Esophagus mucosa (tissue), 1 donor: ENCODE data around the gene XYLT1. TPM values are rescaled to one million over a fixed set of nuclear protein-coding genes. Genes with fewer than 3 reads are reported as not detected.
A peak's percentile ranks its signal among the peaks of the same experiment; 100 is the strongest.

ENCODE experiments used
- ATAC-seq: fragments of 200-7000 bp; cut with Tn5 transposase; one replicate; pipeline ENCODE4 v1.9.1; 2020
- total RNA-seq: library from RNA; stranded (reverse); gene quantifications from one replicate; pipeline ENCODE4 v1.2.4, GENCODE V29; 2023
- donor health status: DM: yes; HTN: yes; CAD: no.

The XYLT1 gene
- total RNA-seq, 1 donor from 2014 or later: 11.0 TPM

DNA sequence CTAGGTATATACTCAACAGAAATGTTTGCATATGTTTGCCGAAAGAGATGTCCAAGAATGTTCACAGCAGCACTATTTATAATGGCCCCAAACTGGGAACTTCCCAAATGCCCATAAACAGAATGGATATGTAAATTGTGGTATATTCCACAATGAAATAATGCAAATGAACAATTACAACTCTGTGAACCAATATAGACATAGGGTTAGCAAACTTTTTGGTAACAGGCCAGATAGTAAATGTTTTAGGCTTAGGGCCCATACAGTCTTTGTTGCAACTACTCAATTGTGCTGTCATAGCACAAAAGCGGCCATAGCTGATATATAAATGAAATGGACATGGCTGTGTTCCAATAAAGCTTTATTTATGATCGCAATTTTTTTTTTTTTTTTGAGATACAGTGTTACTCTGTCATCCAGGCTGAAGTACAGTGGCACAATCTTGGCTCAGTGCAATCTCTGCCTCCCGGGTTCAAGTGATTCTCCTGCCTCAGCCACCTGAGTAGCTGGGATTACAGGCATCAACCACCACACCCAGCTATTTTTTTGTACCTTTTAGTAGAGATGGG, 16.5 kb downstream of the XYLT1 start:
- no peak for ATAC-seq

GRCh38 chr16:17453364-17454038, 17.3 kb downstream of the XYLT1 start:
- ATAC-seq: no peak

DNA sequence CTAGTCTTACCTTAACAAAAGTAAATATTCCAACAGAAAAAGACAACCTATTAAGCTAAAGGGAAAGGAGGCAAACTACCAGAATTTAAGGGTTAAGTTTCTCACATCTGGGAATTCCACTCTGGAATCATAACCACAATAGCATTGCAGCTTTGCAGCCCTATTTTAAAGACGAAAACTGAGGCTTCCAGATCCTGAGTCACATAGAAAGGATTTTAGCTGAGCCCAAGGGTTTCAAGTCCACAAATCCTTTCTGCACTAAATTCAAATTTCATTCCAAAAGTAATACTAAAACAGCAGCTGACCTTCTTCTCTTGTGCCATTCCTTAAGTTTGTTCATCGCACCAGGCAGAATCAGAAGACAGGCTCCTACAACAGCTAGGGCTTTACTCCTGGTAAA, 17.8 kb downstream of the XYLT1 start:
- ATAC-seq: no peak

- ATAC-seq: no peak
Observed at GRCh38 chr16:17451843-17452242, 18.9 kb downstream of the XYLT1 start.

GRCh38 chr16:17450291-17450690, 20.5 kb downstream of the XYLT1 start:
- no peak for ATAC-seq

GRCh38 chr16:17448640-17449638, 21.8 kb downstream of the XYLT1 start:
- ATAC-seq: peak; percentile 48

DNA sequence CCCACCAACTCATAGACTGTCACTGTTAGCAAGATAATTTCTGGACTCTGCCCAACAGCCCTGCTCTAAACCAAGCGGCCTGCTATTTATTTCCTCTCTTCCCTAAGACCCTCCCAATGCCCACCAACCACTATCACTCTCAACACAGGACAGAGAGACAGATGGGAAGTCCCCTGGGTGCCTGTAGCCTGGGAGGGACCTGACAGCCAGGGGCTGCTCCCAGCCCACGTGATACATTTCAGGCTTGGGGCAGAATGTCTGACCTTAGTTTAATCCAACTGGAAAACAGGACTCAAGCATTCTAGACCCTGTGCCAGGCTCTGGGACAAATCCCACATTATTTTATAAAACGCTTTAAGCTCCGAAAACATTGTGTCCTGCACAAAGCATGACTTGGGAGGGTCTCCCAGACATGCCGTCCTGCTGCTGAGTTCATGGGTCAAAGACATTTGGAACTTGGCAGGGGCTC, 23.6 kb downstream of the XYLT1 start:
- ATAC-seq: no peak

DNA sequence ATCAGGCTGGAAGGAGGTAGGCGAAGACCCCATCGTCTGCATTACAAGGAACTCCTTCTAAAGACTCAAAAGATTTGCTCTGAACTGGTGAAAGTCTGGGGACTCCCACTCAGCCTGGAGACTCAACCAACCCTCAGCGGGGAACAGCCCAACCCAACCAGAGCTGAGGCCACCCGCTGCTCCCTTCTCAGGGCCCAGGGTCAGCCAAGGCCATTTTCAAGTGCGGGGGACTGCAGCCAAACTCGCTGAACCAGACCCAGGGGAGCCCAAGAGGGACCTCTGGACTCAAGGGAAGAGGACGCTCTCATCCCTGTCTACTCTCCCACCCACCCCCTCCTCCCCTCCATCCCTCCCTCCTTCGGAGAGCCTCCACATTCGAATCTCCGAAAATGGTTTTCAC, 24.1 kb downstream of the XYLT1 start:
- no peak for ATAC-seq

DNA sequence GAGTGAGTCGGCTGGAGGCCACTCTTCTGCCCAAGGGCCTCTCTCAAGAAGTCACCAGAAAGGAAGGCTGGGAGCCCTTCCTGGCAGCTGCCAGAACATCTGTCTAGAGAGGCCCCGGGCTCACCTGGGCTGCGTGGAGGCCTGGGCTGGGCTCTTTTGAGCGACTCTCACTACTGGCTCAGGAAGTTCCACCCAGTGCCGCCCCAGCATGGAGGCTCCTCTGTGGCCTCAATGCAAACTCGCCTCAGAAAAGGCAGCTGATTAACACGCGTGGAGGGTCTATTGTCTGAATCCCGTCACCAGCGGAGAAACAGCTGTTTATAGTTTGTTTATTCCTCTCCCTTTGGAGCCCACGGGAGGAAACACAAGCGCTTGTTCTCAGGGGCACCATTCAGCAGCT, 25.3 kb downstream of the XYLT1 start:
- ATAC-seq: no peak

- no peak for ATAC-seq
Observed at GRCh38 chr16:17444658-17445057, 26.1 kb downstream of the XYLT1 start.

- ATAC-seq: no peak
Observed at GRCh38 chr16:17440131-17440530, 30.6 kb downstream of the XYLT1 start.

- ATAC-seq: peak; percentile 20
Observed at GRCh38 chr16:17439580-17439979, 31.2 kb downstream of the XYLT1 start.

DNA sequence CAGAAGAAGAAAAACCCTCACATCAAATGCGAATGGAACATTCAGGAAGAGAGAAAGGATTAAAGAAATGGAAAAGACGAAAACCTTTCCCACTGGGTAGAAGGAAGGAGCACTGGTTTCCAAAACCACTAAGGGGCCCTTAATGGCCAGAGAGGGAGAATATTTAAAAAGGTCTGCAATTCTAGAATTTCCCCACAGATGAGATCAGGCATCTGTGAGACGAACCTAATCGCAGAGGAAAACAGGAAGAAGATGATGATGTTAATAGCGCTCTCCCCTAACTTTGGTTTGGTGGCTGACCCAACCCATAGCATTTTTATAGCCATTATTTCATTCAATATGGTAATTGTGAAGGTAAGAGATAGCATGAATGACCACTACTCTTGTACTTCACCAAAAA, 32.8 kb downstream of the XYLT1 start:
- ATAC-seq: no peak

GRCh38 chr16:17437127-17437720, 33.5 kb downstream of the XYLT1 start:
- no peak for ATAC-seq

DNA sequence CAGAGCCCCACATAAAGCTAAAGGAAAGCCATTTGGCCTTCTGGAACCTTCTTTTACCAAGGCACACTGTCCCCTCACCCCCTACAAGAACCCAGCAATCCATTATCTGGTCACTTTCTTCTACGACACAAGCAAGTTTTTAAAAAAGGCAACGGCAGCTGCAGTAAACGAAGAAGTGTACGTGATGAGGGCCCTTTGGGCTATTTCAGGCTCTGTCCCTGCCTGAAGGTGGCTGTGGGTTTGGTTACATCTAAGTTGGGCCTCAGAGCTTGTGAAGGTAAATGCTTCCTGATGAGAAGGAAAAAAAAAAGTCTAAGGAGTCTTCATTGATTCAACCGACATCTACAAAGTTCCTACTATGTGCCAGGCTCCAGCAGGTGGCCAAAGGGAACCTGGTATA, 35.4 kb downstream of the XYLT1 start:
- ATAC-seq: no peak

- ATAC-seq: no peak
Observed at GRCh38 chr16:17433577-17434451, 36.9 kb downstream of the XYLT1 start.

GRCh38 chr16:17432901-17433576, 37.7 kb downstream of the XYLT1 start:
- ATAC-seq: no peak

DNA sequence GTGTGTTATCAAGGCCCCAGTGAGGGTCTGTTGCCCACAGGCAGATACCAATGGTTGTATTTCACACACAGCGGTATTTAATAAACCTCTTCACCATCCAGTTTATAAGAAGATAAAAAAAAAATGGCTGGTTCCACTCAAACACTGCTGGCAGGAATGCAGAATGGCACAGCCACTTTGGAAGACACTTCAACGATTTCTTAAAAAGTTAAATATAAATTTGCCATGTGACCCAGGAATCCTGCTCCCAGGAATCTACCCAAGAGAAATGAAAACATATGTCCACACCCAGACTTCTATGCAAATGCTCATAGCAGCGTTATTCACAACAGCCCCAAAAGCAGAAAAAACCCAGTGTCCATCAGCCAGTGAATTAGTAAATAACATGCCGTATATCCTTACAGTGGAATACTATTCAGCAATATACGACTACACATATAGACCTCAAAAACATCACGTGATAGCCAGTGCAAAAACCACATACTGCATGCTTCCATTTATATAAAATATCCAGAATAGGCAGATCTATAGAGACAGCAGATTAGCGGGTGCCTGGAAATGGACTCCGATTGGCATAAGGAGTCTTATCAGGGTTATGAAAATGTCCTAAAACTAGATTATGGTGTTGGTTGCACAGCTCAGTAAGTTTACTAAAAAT, 38.7 kb downstream of the XYLT1 start:
- ATAC-seq: no peak

DNA sequence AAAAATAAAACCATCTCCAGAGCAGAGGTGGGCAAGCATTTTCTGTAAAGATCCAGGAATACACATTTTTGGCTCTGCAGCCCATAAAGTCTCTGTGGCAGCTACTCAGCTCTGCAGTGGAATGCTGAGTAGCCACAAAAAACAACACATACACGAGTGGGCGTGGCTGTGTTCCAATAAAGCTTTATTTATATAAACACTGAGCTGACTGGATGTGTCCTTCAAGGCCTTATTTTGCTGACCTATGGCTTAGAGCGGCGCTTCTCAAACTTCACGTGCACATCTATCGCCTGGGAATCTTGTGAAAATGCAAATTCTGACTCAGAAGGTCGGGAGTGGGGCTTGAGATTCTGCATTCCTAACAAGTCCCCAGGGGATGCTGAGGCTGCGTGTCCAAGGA, 39.7 kb downstream of the XYLT1 start:
- no peak for ATAC-seq

GRCh38 chr16:17426451-17426850, 44.3 kb downstream of the XYLT1 start:
- no peak for ATAC-seq

DNA sequence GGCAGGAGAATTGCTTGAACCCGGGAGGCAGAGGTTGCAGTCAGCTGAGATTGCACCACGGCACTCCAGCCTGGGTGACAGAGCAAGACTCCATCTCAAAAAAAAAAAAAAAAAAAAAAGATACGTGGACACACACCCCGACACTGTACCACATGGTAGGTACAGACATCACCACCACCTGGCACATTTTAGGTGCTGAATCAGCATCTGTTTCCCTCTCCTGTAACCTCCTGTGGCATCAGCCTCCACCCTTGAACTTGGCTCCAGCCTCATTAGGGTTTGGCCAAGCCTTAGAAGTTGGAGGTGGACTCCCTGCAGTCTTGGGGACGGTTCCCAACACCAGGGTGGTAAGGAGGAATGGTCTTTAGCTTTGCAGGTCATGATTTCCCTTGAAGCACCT, 46.0 kb downstream of the XYLT1 start:
- ATAC-seq: no peak
